Stimulated activated CD8-positive, alpha-beta memory T cell treated with anti-CD3 and anti-CD28 coated beads, Interleukin-15, amount 100 ng/mL, for 1 hour (primary cell): ENCODE measurements around the gene ZNF732.
"Not testable (repeated sequence)": the region's sequence is repeated elsewhere in the genome, so short reads cannot be mapped to it uniquely, and the experiment has no call there.

Experiments used
- DNase-seq: peaks from one replicate; pipeline ENCODE4 v3.0.0-alpha.2; 2020; ENCODE audit warnings: low read depth

Gene ZNF732

GRCh38 chr4:304969-305680 is at the start of gene ZNF732:
Gene ZNF732 (minus strand): TSS chr4:305474. CDS start chr4:305310, 164 bp downstream.
- DNase-seq: no peak

- no peak for DNase-seq
Observed at GRCh38 chr4:340011-340410, 34.7 kb upstream of the ZNF732 start.

- DNase-seq: no peak
Observed at GRCh38 chr4:338759-339097, 33.5 kb upstream of the ZNF732 start.

- DNase-seq: no peak
Observed at GRCh38 chr4:337932-338758, 32.9 kb upstream of the ZNF732 start.

GRCh38 chr4:337143-337931 is 32.1 kb upstream of the ZNF732 start, which contains the start of gene ZNF141:
Gene ZNF141 (plus strand): TSS chr4:337814. CDS start chr4:337984, 170 bp downstream.
- peak; percentile 84 for DNase-seq

GRCh38 chr4:336893-337142 is 31.5 kb upstream of the ZNF732 start:
- no peak for DNase-seq

GRCh38 chr4:336099-336892 is 31.0 kb upstream of the ZNF732 start:
- DNase-seq: no peak

GRCh38 chr4:335515-335914 is 30.2 kb upstream of the ZNF732 start:
- DNase-seq: no peak

GRCh38 chr4:328729-329128 is 23.5 kb upstream of the ZNF732 start:
- no peak for DNase-seq

GRCh38 chr4:314296-314903 is 9.1 kb upstream of the ZNF732 start:
- no peak for DNase-seq

GRCh38 chr4:309807-310206 is 4.5 kb upstream of the ZNF732 start:
- DNase-seq: no peak

GRCh38 chr4:306551-306961 is 1.3 kb upstream of the ZNF732 start:
- DNase-seq: no peak

GRCh38 chr4:304516-304915 is 758 bp downstream of the ZNF732 start:
- DNase-seq: not testable (repeated sequence)

- no peak for DNase-seq
Observed at GRCh38 chr4:302381-302780, 2.9 kb downstream of the ZNF732 start.

GRCh38 chr4:294732-295131 is 10.5 kb downstream of the ZNF732 start:
- DNase-seq: no peak

- no peak for DNase-seq
Observed at GRCh38 chr4:288891-289290, 16.4 kb downstream of the ZNF732 start.

- no peak for DNase-seq
Observed at GRCh38 chr4:273309-274017, 31.8 kb downstream of the ZNF732 start.

GRCh38 chr4:271492-272103 is 33.7 kb downstream of the ZNF732 start:
- no peak for DNase-seq

GRCh38 chr4:259240-259639 is 46.0 kb downstream of the ZNF732 start:
- not testable (repeated sequence) for DNase-seq

GRCh38 chr4:256492-256891 is 48.8 kb downstream of the ZNF732 start:
- DNase-seq: no peak
